Mesenteric fat pad (tissue), 1 donor: Measurements from ENCODE around the gene DCLK1. TPM values are rescaled to one million over a fixed set of nuclear protein-coding genes. Genes with fewer than 3 reads are reported as not detected.

ENCODE experiments used
- DNase-seq: peaks from one replicate; pipeline ENCODE4 v3.0.0-alpha.2; 2020; ENCODE audit warnings: low spot score
- total RNA-seq: library from RNA; stranded (reverse); fragmentation: NEBNext Ultra II Directional; extraction: Animal tissue kit (Norgen Biotek cat#: 25700); gene quantifications from one replicate; pipeline ENCODE4 v1.2.1, GENCODE V29; 2021
- donor health status: DM: yes; HTN: yes; CAD: no.

Gene DCLK1
- total RNA-seq, 1 donor from 2014 or later, result 24.3 TPM

DNA sequence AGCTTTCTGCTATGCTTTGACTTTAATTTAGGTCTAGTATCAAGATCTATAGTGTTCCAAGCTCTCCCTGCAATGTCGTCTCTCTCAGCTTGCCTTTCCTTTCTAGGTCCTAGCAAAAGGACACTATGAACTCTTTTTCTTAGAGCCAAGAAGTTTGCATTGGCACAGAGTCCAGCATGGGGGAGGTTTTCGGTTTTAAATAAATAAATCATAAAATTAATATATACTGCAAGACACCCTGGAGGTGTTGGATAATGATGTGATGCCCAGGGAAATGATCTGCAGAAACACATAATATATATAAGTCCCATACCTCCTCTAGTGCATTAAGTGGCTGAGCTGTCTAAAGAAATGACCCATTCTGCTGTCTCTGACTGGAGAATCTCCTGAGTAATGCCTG lies 338.3 kb downstream of the DCLK1 start:
- no peak for DNase-seq

DNA sequence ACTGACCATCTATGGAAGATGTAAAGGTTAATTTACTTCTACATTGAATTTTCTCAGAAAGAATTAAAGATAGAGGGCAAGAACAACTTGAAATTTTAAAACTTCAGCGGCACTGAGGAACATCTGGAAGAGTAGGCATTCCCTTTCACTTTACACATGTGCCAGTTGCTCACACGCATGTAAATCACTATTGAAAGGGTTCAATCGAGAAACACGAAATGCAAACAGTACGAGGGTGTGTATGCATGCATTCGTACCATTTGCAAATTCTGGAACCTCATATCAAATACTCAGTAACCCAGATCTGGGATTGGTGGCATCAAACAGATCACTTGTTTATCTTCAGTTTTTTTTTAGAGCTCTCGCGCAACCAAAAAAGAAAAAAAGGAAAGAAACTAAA lies 339.2 kb downstream of the DCLK1 start:
- DNase-seq, result no peak

DNA sequence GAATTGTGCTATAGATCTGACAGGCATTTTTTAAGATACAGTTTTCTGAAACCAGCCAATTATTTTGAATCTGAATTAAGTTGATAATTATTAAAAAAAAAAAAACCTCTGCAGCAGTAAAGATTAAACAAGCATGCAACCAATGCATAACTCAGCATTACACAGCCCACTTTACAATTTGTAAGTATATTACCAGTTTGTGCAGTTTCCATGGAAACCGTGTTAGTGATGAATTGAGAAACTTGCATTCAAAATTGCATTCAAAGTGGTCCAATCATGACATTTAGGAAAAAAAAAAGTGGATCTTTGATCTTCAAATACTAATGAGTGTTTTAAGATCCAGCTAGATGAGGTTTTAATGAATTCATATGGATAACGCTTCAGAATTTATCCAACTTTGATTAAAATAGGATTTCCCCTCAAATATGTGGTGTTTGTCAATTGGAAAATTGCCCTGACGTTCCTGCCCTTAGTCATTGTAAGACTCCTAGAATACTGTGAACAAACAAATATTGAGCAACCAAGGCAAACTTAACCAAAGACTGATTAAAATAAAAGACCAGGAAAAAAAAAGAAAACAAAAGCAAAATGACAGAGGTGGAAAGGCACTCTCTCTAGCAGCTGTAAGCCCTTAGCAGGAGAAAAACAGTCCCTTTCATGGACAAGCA lies 339.9 kb downstream of the DCLK1 start:
- DNase-seq, result no peak

DNA sequence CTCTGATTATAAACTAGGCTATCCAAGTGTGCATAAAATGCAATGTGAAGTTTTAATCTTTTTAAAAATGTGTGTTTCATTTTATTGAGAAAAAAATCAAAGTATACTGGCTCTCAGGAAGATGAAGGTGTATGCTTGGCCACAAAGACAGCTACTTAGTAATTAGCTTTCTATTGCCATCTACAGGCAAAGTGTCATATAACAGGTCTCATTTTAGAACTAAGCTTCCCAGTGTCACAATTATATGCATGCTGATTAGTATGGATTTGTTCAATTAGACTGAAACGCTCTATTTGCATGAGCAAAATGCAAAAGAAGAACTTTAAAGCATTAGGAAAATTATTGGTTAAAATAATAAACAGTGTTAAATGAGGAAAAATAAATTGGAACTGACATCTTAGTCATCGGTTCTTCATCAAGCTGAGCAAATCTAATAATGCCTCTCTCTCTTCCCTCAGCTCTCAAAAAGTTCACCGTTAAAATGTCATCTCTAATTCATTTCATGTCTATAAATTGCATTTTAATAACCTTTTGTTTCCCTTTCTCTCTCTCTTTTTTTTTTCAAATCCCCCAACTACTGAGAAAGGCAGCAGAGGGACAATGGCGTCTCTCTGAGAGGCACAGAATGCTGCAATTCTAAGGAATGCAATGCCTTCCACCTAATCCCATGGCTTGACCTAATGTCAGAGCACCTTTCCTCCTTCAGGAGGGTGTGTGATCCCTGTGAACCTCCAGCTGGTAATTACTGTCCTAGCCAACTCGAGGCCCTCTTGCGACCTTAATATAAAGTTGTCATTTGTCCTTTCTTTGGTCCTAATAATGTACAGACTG lies 341.6 kb downstream of the DCLK1 start:
- no peak for DNase-seq

DNA sequence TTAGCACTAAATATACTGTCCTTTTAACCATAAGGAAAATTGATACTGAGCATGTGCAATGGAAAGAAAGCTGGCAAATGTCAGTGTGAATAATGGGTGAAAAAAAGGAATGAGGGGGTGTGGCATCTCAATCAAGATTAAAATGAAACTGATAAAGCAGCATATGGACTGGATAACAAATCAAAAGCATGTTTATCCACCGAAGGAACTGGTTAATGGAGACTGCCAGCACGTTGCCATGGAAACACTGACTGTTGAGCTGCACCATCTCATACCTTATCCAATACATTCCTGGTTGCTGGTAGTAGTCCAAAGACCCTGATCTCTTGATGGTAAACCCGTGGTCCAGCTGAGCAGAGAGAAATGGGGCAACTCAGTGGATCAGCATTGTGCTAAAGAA lies 343.2 kb downstream of the DCLK1 start:
- DNase-seq, result no peak

DNA sequence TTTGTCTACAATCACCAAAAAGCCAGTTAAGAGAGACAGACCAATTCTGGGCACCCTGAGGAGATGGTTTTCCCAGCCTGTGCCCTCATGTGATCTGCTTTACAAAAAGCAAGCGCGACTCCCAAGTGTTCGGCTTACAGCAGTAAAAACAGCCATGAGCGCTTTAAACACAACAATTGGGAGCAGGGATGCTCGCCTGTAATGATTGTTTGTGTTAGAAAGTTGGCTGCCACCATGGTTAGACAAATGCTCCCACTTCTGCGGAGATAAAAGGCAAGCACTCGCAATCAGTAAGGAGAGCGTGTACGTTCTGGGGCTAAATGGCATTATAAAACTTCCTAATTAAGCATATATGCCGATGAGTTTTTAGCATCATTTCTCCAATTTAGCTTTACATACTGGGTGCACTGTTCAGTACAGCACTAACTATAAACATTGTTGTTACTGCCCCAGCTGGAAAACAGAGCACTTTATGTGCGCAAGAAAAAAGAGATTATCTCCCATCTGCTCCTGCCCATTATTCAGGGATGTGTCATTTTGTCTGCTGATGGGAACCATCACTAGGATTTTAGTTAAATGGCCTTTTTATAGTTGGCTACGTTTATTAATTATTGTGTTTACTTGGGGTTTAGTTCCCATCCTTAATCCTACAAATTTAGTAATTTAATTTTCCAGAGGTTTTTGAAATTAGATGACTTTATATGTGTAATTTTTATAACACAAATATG lies 345.4 kb downstream of the DCLK1 start:
- no peak for DNase-seq

DNA sequence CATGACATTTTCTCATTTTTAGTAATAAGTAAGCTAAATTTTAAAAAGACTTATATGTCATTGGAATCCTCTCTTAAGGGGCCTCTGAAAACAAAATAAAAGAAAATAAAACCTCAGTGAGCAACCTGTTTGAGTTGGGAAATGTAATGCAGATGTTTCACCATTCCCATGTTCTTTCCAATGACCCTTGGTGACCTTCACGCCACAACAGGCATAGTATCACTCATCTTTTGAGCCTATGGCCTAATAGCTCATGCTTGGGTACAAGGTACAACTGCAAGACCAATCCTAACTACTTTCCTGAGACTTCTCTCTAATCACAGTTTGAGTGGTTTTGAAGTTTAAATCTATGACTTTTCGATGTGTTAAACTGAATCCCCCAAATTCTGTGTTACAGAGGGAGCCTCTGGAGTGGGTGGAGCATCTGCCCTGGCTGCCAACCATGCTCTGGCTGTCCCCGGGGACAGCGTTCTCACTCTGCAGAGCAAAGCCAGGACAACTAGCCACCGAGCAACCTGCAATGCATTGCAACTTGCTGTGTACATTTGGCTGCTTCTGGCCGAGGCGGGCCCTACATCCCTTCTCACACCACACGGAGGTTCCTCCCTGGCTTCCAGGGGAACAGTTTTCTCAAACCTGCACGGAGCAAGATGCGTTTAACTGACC lies 346.8 kb downstream of the DCLK1 start:
- DNase-seq, result no peak

DNA sequence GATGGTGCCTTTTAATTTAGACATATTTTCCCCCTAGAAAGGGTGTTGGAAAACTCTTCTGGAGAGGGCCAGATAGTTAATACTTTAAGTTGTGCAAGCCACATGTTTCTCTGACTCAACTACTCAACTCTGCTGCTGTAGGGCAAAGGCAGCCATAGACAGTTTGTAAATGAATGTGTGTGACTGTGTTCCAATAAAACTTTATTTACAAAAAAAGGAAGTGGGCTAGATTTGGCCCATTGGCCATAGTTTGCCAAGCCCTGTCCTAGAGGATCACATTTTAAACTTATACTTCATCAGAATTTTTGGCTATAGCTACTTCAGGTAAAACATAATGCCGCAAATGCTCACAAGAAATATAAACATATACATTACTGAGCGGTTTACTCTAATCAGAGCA lies 348.4 kb downstream of the DCLK1 start:
- DNase-seq, result no peak

DNA sequence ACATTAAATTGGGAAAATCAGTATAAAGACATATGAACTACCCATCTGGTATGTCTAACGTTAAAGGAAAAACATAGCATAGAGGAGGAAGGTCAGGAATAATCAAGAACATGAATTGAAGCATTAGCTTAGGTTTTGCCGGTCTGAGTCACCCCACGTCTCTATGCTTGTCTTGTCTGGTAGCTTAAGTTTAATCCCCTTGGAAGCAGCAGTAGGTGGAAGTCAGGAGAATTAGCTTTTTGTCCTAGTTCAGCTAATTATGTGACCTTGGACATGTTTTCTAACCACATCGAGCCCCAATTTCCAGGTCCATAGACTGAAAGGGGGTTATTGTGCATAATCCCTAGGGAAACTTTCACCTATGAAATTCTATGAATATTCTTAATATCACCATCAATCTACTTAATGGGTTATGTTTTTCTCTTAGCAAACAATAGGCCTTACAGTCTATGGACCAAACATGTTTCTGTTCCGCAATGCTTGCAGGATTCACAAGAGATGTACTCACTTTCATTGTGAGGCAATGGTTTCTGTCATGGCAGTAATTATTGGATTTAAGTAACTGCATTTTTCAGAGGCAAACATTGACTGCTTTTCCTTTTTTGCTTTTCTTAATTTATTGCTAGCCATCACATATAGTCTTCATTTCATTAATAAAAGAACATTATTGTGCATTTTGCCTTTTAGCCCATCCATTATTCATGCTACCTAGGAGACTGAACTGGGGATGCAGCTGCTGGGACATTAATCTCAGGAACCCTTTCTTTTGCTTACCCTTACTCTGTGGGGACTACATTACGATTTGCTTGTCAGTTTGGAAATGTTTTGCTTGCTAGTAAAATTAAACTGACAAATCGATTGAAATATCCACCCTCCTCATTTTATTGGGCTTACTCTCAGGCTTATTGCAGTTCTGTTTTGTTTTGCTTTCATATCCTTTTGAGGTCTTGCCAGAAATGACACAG lies 349.9 kb downstream of the DCLK1 start:
- DNase-seq, result no peak

DNA sequence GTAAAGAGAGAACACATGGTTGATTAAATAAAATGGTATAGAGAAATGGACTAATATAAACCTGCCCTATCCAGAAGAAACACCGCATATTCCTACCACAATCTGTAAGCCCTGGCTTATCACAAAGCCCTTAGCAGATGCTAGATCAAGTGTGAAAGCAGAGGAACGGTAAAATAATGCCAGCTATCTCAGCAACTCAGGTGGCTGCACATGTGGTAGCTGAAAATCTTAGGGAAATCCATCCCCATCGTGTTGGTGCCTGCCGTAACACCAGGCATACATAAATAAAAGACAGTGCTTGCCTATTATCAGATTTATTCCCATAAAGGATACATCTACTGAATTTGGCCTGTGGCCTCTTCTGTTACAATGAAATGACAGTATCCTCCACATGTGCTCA lies 350.6 kb downstream of the DCLK1 start:
- DNase-seq, result no peak

DNA sequence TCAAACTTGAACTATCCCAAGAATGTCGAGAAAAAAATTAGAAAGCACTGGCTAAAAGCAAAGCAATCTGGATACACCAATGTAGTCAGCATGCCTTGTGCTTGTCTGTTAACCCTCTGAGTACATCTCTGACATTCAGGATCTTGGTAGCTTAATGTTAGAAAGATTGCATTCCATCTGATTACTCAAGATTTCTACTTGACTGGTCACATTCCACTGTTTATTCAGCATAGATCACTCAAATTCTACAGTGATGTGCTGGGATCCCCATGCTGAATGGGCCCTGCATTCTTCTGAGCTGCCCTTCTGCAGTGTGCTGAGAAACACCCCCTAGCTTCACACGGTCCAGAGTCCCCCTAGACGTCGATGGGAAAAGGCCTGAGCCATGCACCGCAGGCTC lies 359.3 kb downstream of the DCLK1 start:
- DNase-seq, result no peak

DNA sequence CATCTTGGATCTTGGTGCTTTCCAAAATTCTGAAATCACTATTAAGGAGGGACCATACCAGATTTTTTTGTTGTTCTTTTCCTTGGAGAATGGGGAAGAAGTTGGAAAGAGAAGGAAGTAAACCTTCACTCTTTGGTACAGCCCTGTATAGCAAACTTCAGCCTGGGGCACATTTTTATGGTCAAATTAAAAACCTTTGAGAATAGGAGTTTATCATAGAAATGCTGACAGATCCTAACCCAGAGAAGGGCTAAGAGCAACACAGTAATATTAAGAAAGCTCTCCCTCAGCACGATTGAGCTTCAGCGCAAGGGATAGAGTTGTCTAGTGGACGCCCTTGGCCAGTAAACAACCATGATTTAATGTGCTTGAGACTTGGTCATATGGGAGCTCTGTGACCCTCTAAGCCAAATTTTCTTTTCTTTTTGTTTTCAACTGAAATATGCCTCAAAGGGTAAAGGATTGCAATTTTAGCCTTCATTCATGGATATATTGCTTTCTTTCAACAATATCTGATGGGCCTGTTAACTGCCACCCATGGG lies 360.4 kb downstream of the DCLK1 start:
- no peak for DNase-seq

DNA sequence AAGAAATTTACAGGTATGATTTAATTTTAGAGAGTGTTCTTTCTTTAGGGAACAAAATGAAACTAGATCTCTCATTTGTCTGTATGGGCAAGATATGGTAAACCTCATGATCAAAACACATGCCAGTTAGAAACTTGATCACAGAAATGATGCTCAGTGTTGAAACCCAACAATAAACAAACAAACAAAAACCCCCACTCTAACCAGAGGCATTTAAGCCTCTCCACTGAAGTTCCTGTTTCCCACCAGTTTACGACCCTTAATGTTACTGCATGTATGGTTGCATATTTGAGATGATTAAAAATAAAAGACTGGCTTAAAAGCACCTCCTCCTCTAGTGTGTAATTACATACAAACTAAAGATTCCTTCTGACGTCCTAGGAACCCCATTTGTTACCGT lies 361.4 kb downstream of the DCLK1 start:
- no peak for DNase-seq

DNA sequence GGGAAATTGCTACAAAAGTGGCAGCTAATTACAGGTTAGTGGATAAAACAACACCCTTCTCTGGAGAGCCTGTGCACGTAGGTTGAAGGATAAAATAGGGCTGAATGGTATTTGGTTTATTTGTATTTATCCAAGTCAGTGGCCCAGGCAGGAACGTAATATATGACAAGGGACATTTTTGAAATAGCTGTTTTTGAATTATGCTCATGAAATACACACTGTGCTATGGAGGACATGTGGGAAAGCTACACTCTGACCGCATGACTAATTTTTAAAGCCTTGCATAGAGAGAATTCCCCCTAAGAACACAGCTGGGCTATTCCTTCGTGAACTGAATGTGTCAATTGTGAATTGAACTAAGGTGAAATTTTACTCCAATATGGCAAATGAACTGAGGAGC lies 362.6 kb downstream of the DCLK1 start:
- DNase-seq, result no peak

DNA sequence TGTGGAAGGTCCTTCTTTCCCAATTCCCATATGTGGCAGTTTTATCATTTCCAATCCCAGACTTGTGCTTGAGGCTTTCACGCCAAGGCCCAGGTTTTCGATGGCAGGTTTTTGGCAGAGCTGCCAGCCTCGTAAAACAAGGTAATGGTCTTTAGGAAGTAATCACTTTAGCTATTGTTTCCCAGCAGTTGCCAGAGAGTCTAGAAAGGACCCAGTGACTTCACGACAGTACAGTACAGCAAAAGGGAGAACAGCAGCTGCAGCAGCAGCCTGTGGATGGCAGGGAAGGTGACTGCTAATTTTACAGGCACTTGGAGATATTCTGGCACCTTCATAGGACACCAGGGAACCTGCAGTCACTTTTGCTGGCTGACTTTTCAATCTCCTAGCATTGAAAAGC lies 363.1 kb downstream of the DCLK1 start:
- DNase-seq, result no peak

DNA sequence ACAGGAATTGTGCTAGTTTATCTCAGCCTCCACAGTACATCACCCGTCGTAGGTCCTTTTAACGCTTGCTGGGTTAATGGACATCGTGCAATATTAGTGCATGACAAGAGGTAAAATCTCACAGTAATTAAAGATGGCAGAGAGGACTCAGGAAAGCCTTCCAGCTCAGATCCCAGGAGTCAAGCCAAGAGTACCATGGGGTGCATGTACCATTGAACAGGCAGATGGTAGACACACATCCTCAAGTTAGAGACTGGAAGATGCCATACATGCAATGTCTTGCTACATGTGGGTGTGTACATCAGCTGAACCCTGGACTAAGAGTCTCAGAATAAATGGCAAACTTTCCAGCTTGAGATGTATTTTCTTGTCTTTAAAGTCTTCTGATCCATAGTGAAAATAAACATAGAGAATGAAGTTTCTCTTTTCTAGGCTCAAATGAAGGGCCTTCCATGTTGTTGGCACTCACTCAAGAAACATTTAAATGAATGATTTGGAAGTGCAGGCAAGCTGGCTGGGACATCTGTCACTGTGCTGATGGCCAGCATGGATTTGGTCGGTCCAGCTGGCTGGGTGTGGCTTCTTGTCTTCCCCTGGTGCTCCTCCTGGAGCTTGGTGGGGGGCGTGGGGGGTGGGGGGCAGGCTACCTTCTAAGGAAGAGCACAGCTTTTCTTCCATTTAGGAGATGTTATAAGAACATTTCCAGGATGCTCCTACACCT lies 363.8 kb downstream of the DCLK1 start:
- DNase-seq, result no peak

DNA sequence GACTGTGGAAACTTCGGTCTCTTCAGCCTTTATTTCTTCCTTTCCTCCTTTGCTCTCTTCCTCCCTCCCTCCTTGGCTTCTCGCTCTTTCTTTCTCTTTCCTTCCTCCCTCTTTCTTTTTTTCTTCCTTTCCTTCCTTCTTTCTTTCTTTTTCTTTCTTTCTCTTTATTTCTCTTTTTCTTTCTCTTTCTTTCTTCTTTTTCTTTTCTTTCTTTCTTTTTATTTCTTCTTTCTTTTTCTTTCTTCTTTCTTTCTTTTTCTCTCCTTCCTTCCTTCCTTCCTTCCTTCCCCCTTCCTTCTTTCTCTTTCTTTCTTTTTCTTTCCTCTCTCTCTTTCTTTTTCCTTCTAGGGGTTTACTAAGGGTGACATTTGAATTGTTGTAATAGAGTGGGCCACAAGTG lies 364.5 kb downstream of the DCLK1 start:
- DNase-seq, result no peak

DNA sequence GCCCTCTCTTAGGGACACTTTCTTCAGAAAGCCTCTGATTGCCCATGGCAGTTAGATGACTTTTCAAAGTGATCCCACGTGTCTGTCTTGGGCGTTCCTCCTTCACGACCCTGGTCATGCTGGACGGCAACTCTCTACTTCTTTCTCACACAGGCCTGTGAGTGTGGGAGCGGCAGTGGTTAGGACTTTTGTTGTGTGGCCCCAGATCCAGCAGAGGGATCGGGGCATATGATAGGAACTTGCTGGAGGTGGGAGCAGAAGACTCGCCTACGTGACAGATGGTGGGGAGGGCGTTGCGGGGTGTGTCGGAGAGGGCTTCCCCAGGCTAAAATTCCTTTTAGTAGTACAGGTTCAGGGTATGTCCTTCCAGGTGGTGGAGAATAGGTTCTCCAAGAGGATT lies 365.2 kb downstream of the DCLK1 start:
- DNase-seq, result no peak

DNA sequence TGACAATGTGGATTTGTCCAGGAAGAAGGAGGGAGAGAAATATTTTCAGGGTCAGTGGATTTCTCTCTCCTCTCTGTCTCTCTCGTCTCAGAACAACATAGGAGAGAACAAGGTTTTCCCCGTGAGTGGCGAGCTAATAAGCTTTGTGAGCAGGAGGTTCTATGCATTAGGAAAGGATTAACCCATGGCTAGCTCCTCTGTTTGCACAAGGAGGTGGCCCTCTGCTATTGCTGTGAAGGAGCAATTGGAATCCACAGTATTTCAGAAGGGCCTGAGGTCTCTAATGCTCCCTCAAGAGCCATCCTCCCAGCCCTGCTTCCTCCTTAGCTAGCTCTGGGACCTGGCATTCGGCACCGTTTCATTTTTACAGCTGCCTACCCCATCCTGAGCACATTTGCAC lies 365.8 kb downstream of the DCLK1 start:
- DNase-seq, result no peak
